ENCODE measurements around the gene SPEN.
A peak's percentile ranks its signal among the peaks of the same experiment; 100 is the strongest.

The SPEN gene

GRCh38 chr1:15934211-15935055, 86.9 kb downstream of the SPEN start:
- peaks cover 3% of the 10 kb centered on the region for H3K4me1 Mint-ChIP-seq
- peaks cover 76% of the 10 kb centered on the region for H3K36me3 Mint-ChIP-seq (ENCODE audit: low read depth)
- H3K9me3 Mint-ChIP-seq = no peaks in the 10 kb centered on the region
- no peak for TF ChIP-seq CTCF (IDR thresholded peaks at IDR 0.05; ENCODE audit: unreplicated experiment in 3 of 3)
- H3K27ac Mint-ChIP-seq = no peak overlapping the region
- no peaks in the 10 kb centered on the region for H3K27me3 Mint-ChIP-seq (ENCODE audit: low read depth)
- no peak overlapping the region for H3K4me3 Mint-ChIP-seq

GRCh38 chr1:15935056-15935950, 87.8 kb downstream of the SPEN start:
- peaks cover 3% of the 10 kb centered on the region for H3K4me1 Mint-ChIP-seq
- no peak overlapping the region for H3K4me3 Mint-ChIP-seq

GRCh38 chr1:15936025-15936424, 88.5 kb downstream of the SPEN start:
- no peak overlapping the region for H3K4me3 Mint-ChIP-seq

More at GRCh38 chr1:15935056-15935950, 87.8 kb downstream of the SPEN start:
- Mint-ChIP-seq H3K27ac (no peak overlapping the region), H3K27me3 (ENCODE audit: low read depth) (no peaks in the 10 kb centered on the region), H3K9me3 (no peaks in the 10 kb centered on the region), H3K36me3 (ENCODE audit: low read depth) (peaks cover 76% of the 10 kb centered on the region)
- no peak for TF ChIP-seq CTCF (IDR thresholded peaks at IDR 0.05; ENCODE audit: unreplicated experiment in 3 of 3)

GRCh38 chr1:15937146-15937545, 89.6 kb downstream of the SPEN start:
- TF ChIP-seq CTCF (IDR thresholded peaks at IDR 0.05; ENCODE audit: unreplicated experiment in 3 of 3) = no peak
- Mint-ChIP-seq H3K4me3 (no peak overlapping the region), H3K27me3 (ENCODE audit: low read depth) (no peaks in the 10 kb centered on the region), H3K4me1 (peaks cover 3% of the 10 kb centered on the region), H3K36me3 (ENCODE audit: low read depth) (peaks cover 62% of the 10 kb centered on the region), H3K9me3 (no peaks in the 10 kb centered on the region), H3K27ac (no peak overlapping the region)

More at GRCh38 chr1:15936025-15936424, 88.5 kb downstream of the SPEN start:
- Mint-ChIP-seq H3K27ac (no peak overlapping the region), H3K4me1 (peaks cover 3% of the 10 kb centered on the region), H3K36me3 (ENCODE audit: low read depth) (peaks cover 73% of the 10 kb centered on the region), H3K27me3 (ENCODE audit: low read depth) (no peaks in the 10 kb centered on the region), H3K9me3 (no peaks in the 10 kb centered on the region)
- TF ChIP-seq CTCF (IDR thresholded peaks at IDR 0.05; ENCODE audit: unreplicated experiment in 3 of 3) = no peak

- Mint-ChIP-seq H3K4me1 (peaks cover 3% of the 10 kb centered on the region), H3K36me3 (ENCODE audit: low read depth) (peaks cover 56% of the 10 kb centered on the region), H3K4me3 (no peak overlapping the region), H3K27ac (peak overlapping the region in 2 of 3 experiments; percentile 50 to 60), H3K9me3 (no peaks in the 10 kb centered on the region), H3K27me3 (ENCODE audit: low read depth) (no peaks in the 10 kb centered on the region)
- no peak for TF ChIP-seq CTCF (IDR thresholded peaks at IDR 0.05; ENCODE audit: unreplicated experiment in 3 of 3)
Observed at GRCh38 chr1:15937706-15938168, 90.2 kb downstream of the SPEN start.
